ENCODE measurements around the gene TMA7B. TPM values are rescaled to one million over a fixed set of nuclear protein-coding genes. Genes with fewer than 3 reads are reported as not detected.

Gene TMA7B
- total RNA-seq = 0.24 TPM

DNA sequence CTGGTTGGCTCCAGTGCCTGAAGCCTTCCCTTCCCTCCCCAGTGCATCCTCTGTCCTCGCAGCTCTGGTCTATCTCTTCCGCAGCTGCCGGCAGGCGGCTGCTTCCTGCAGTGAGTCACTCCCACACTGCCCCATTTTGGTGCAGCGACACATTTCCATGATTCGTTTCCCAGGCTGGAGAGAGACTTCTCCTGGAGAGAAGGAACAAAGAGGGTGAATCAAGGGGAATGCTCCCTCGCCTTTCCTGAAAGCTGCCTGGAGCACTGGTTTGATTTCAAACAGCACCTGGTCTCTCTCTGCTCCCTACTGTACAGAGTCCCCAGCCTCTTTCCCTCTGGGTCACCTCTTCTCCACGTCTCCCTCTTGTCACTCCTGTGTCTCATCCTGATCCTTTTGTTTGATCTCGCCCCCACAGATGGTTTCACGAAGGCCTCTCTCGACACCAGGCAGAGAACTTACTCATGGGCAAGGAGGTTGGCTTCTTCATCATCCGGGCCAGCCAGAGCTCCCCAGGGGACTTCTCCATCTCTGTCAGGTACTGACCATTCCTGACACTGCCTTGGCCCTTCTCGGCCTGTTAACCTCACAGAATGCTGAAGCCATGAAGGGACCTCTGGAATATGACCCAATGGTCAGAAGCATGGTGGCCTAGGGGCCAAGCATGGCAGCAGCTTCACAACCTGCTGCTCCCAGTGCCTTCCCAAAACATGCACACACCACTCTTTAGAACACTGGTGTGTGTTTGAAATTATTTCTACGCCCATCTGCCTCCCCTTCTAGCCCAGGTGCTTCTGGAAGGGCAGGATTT, at the start of gene TMA7B:
Gene TMA7B (plus strand): TSS at position 758 of the 808 bp plus-strand sequence. CDS start 3,978 bp downstream, outside the sequence.
- ATAC-seq = peak; percentile 81

DNA sequence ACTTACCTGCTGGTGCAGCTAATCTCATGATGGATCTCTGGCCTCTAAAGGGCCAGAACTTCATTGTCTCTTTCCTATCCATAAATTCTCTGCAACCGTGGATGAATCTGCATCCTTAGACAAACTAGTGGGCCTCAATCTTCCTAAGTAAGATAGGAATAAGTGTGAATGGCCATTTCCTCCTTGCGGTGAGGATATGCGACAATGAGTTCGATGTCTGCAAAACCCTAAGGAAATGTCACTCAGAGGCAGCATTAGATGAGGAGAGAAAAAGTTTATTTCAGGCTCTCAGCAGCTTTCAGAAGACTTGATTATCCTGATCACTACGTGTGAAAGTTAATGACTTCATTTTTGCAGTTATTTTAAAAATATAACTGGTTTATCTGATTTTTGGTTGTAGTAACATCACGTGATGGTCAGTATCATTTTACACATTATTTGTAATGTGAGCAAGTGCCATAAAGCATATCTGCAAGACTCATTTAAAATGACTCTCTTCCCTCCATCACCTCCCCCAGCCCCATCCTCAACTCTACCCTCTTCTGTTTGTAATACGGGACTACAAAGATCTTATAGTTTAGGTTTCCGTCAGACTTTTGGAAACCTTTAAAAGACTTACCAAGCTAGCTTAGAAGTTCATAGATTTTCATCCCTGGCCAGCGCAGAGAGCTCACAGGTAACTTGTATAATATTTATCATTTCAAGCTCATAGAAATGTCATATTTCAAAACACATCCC, 49.2 kb upstream of the TMA7B start:
- no peak for ATAC-seq

DNA sequence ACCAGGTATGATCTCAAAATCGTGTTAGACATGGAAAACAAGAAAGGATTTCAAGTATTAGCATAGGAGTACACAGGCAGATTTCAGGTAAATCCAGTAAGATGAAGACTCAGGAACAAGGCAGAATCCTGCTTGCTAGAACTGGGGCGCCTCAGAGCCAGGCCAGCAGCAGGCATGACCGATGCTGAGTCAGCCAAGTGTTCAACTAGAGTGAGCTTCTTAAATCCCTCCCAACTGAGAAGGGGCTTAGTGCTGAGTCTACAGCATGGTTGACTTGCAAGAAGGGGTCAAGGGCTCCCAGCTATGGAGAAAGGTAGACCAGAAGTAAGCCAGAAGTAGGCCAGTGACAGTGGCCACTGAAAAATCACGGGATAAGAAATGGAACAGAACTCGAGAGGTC, 46.9 kb upstream of the TMA7B start:
- no peak for ATAC-seq

- ATAC-seq = no peak
Measured at GRCh38 chr22:39913886-39914285, 46.3 kb upstream of the TMA7B start.

- ATAC-seq = no peak
Measured at GRCh38 chr22:39914584-39914983, 45.6 kb upstream of the TMA7B start.

- peak; percentile 28 for ATAC-seq
Measured at GRCh38 chr22:39915295-39915726, 44.9 kb upstream of the TMA7B start.

- no peak for ATAC-seq
Measured at GRCh38 chr22:39916496-39916895, 43.7 kb upstream of the TMA7B start.

- no peak for ATAC-seq
Measured at GRCh38 chr22:39917197-39917643, 43.0 kb upstream of the TMA7B start.

GRCh38 chr22:39917776-39918495, 42.3 kb upstream of the TMA7B start:
- ATAC-seq = no peak

DNA sequence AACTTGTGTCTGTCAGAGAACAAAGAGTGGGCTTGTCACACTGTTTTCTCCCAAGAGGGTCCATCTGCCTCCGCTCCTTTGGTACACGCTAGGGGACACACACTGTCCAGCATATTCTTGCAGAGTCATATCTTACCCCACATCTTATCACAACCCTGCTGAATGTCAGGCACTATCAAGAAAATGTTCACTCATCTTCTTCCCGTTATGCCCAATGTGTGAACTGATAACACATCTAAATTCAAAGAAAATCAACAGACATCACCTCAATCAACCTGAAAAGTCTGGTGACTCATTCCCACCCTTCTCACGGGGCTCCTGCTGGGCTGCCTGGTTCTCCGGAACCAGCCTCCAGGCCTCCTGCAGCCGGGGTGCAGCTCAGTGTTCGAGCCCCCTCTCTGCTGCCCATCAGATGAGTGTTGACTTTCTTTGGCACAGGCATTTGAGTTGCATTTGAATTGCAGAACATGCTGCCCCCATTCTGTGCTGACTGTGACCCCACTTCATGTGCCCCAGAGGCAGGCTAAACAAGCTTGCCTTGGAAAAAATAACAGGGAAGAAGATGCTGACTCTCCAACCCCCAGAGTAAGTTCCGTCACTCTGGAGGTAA, 40.0 kb upstream of the TMA7B start:
- no peak for ATAC-seq

DNA sequence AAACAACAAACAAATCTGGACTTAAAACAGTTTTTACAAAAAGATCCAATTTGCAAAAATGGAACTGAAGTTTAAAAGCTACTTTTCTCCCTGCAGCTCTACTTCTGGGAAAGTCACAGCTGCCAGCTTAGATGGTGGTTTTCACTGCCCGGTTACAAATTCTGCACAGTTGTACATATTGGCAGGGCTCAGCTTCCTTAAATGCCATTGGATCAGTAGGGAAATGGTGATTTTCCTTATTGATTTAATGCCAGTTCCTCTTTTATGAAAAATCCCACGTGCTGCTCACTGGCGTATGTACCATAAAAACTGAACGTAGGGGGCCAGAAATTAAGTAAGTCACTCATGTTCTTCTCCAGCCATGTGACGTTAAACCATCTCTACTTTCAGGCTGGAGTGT, 36.5 kb upstream of the TMA7B start:
- no peak for ATAC-seq

DNA sequence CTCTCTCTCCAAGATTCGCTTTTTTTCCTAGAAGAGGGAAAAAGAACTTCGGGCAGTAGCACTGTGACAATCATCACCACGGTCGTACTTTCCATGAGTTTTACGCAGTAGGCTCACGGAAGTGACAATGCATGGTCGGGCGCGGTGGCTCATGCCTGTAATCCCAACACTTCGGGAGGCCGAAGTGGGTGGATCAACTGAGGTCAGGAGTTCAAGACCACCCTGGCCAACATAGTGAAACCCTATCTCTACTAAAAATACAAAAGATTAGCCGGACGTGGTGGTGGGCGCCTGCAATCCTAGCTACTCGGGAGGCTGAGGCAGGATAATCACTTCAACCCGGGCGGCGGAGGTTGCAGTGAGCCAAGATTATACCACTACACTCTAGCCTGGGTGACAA, 35.9 kb upstream of the TMA7B start:
- no peak for ATAC-seq

GRCh38 chr22:39925273-39925672, 34.9 kb upstream of the TMA7B start:
- ATAC-seq = no peak

DNA sequence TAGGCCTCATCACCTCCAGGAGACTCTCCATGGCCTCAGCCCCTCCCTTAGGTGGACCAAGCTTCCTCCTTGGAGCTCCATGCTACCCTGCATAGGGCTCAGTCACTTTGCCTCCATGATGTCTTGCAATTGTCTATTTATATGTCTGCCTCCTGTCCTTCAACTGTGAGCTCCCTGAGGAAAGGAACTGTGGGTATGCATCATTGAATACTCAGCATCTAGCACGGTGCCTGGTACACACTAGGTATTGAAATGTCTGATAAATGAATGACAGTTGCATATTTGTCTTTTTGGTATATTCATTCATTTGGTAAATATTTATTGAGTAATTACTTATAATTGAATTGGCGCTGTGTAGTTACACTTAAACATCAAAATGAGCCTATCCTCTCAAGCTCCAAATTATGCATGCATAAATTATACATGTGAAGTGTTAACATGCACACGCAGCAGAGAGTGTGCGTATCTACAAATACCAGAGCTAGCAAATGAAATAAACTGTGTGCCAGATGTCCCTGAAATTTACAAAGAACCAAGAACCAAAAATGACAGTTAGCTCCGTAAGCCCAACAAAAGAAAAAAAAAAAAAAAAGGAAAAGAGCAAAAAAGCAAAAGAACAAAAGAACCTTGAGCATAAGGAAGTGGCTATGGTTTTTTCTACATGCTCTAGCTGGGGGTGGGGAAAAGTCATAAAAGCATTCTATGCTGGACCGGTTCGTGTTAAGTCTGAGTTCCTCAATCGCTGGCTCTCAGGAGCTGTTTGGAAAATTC, 34.1 kb upstream of the TMA7B start:
- ATAC-seq = no peak

- ATAC-seq = no peak
Measured at GRCh38 chr22:39926753-39927152, 33.4 kb upstream of the TMA7B start.

- no peak for ATAC-seq
Measured at GRCh38 chr22:39927544-39927943, 32.7 kb upstream of the TMA7B start.

DNA sequence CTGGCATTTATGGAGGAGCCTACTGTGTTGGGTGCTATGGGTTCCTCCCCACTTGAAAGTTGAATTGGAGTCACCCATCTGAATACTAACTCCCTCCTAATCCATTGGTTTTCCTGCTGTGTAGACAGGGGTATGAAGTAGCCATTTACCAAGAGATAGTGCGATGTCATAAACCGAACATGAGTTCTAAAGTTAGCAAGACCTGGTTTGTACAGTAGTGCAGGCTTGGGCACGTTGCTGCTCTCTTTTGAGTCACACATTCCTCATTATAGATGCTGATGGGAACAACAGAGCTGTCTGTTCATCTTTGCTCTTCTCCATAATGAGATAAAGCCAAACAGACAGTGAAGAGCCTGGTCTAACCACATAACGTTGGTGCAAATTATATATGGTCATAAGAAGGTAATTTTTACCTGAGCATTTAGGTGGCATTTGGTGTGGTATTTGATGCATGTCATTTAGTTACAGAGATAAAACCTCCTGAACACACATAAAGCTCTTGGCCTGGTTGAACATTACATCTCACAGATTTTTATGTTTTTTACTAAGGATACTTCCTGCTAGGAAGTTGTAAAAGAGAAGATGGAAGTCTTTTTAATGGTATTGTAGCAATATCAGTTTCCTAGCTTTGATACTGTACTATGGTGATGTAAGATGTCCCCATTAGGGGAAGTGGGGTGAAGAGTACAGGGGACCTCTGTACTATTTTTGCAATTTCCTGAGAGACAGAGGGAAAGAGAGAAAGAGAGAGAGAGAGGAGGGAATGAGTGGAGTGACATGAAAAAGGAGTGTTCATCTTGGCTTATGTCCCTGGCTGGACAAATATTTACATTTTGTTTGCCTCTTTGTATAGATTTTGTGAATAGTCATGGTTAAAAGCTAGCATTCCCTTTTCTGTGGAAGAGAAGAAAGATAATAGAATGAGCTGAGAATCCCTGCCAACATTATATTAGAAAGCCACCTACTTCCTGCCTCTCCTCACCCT, 31.4 kb upstream of the TMA7B start:
- peak; percentile 77 for ATAC-seq

DNA sequence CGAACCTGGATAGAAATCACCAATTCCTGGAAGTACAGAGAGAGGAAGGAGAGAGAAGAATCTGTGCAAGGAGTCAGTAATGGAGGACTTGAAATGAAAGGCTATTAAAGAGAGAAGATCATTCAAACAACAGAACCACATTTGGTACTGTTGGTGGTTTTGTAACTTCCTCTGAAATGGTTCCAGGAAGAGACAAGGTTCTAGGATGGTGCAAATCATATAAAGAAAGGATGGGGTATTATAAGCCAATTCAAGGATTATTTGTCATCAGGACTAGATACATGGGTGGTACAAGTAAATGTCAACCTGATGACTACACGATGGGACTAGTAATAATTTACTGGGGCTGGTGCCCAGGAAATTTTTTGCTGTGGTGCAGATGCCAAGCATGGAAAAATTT, 28.9 kb upstream of the TMA7B start:
- no peak for ATAC-seq

DNA sequence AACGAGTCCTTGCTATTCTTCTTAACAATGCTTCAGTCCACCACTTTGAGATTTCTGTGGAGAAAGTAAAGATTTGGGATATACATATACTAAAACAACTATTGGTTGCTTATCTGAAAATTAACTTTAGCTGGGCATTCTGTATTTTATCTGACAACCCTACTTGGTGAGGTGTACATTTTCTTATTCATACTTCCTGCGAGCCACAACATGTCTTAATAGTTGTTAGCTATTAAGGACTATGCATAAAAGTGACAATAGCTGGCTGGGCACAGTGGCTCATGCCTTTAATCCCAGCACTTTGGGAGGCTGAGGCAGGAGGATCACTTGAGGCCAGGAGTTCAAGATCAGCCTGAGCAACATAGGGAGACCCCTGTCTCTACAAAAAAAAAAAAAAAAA, 28.0 kb upstream of the TMA7B start:
- no peak for ATAC-seq

- peak; percentile 46 for ATAC-seq
Measured at GRCh38 chr22:39932918-39933649, 27.1 kb upstream of the TMA7B start.

Data from esophagus mucosa (tissue), 1 donor.